Activated CD4-positive, alpha-beta T cell treated with anti-CD3 and anti-CD28 coated beads, Interleukin-2, amount 50 U/mL, for 1 hour (primary cell): ENCODE measurements around the gene CCDC9.

ENCODE experiments used
- DNase-seq: peaks from one replicate; pipeline ENCODE4 v3.0.0-alpha.2; 2020

CCDC9 gene

GRCh38 chr19:47302249-47302648 is 45.9 kb downstream of the CCDC9 start:
- DNase-seq = no peak

- DNase-seq = no peak
Measured at GRCh38 chr19:47303966-47304365, 47.6 kb downstream of the CCDC9 start.

GRCh38 chr19:47305309-47305751 is 49.0 kb downstream of the CCDC9 start:
- DNase-seq = peak; percentile 55

GRCh38 chr19:47306303-47306702 is 50.0 kb downstream of the CCDC9 start:
- no peak for DNase-seq

GRCh38 chr19:47309038-47309437 is 52.7 kb downstream of the CCDC9 start:
- no peak for DNase-seq

- DNase-seq = no peak
Measured at GRCh38 chr19:47309608-47310007, 53.3 kb downstream of the CCDC9 start, which contains the start of gene C5AR1. Gene C5AR1 (plus strand): TSS chr19:47309861. CDS start chr19:47309896, 35 bp downstream.

- no peak for DNase-seq
Measured at GRCh38 chr19:47310323-47310722, 54.0 kb downstream of the CCDC9 start.

- DNase-seq = no peak
Measured at GRCh38 chr19:47310819-47311218, 54.5 kb downstream of the CCDC9 start.

GRCh38 chr19:47312366-47313006 is 56.2 kb downstream of the CCDC9 start:
- no peak for DNase-seq

GRCh38 chr19:47313754-47314295 is 57.5 kb downstream of the CCDC9 start:
- no peak for DNase-seq

- no peak for DNase-seq
Measured at GRCh38 chr19:47315125-47315821, 58.9 kb downstream of the CCDC9 start.

GRCh38 chr19:47316513-47316912 is 60.2 kb downstream of the CCDC9 start:
- no peak for DNase-seq

- no peak for DNase-seq
Measured at GRCh38 chr19:47319923-47320871, 63.9 kb downstream of the CCDC9 start.
